CD4-positive, alpha-beta T cell treated with Interleukin-4 for 4 hours (primary cell): ENCODE data around the gene TMEM126A.
A peak's percentile ranks its signal among the peaks of the same experiment; 100 is the strongest.

Source experiments
- DNase-seq: peaks from one replicate; pipeline ENCODE4 v3.0.0-alpha.2; 2020

The TMEM126A gene

DNA sequence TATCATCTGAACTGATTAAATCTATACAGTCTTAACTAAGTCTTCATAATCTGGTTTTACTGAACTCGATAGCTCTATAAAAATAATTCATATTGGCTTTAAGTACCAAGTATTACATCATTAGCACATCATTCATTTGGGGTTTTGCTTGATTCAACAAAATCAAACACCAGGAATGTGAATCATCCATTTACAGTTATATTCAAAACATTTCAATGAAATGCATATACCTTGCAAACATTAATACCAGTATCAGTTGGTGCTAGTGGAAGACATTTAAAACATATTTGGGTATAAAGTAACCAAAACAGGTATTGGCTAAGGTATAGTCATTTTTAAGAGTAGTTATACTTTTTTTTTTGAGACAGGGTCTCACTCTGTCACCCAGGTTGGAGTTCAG lies 50.4 kb downstream of the TMEM126A start:
- no peak for DNase-seq

GRCh38 chr11:85699957-85700741 lies 52.4 kb downstream of the TMEM126A start:
- peak; percentile 22 for DNase-seq

- DNase-seq, result no peak
Measured at GRCh38 chr11:85704967-85705366, 57.2 kb downstream of the TMEM126A start.

DNA sequence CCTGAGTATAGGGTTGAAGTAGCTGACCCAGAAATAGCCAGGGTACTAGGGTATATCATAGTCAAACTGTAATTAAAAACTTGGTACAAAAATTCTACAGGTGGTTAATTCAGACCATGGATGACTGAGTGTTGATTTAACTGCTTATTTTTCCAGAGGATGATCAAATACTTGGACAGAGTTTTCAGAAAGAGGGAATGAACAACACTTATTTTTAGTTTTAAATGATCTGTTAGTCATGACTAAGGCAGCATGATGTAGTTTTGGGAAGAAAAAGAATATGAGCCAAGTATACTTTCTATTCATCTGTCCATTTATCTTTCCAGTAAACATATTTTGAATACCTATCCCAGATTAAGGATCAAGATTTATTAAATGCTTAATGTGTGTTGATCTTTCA lies 58.0 kb downstream of the TMEM126A start:
- DNase-seq, result no peak
